IPS-15b (cell line): ENCODE data around the gene IFT88.

Experiments used
- H3K27me3 ChIP-seq: one replicate; pipeline ENCODE4 v1.6.1; 2013; ENCODE audit warnings: low read length; ENCODE audit not compliant: control insufficient read depth, insufficient read depth
- H3K36me3 ChIP-seq: one replicate; pipeline ENCODE4 v1.6.1; 2013; ENCODE audit warnings: low read length; ENCODE audit not compliant: control insufficient read depth, insufficient read depth
- H3K4me1 ChIP-seq: one replicate; pipeline ENCODE4 v1.6.1; 2013; ENCODE audit warnings: mild to moderate bottlenecking, low read length; ENCODE audit not compliant: control insufficient read depth, insufficient read depth
- H3K4me3 ChIP-seq: one replicate; pipeline ENCODE4 v1.5.1; 2013; ENCODE audit warnings: low read depth, low read length
- H3K9ac ChIP-seq: one replicate; pipeline ENCODE4 v1.6.1; 2013; ENCODE audit warnings: low read depth, mild to moderate bottlenecking, low read length
- H3K9me3 ChIP-seq: one replicate; pipeline ENCODE4 v1.6.1; 2013; ENCODE audit warnings: mild to moderate bottlenecking, low read length; ENCODE audit not compliant: control insufficient read depth, insufficient read depth

IFT88 gene

GRCh38 chr13:20647758-20648157 is 80.8 kb downstream of the IFT88 start:
- Histone ChIP-seq H3K9me3 (no peaks in the 10 kb centered on the region), H3K9ac (no peak overlapping the region), H3K4me1 (no peaks in the 10 kb centered on the region), H3K27me3 (no peaks in the 10 kb centered on the region), H3K4me3 (no peak overlapping the region), H3K36me3 (no peaks in the 10 kb centered on the region)

GRCh38 chr13:20652946-20653345 is 86.0 kb downstream of the IFT88 start:
- no peaks in the 10 kb centered on the region for H3K27me3 ChIP-seq
- H3K9ac ChIP-seq = no peak overlapping the region
- H3K4me3 ChIP-seq = no peak overlapping the region
- no peaks in the 10 kb centered on the region for H3K9me3 ChIP-seq
- no peaks in the 10 kb centered on the region for H3K36me3 ChIP-seq
- H3K4me1 ChIP-seq = no peaks in the 10 kb centered on the region

GRCh38 chr13:20654156-20654555 is 87.2 kb downstream of the IFT88 start:
- H3K27me3 ChIP-seq = no peaks in the 10 kb centered on the region
- H3K9ac ChIP-seq = no peak overlapping the region
- H3K36me3 ChIP-seq = no peaks in the 10 kb centered on the region
- no peak overlapping the region for H3K4me3 ChIP-seq
- H3K4me1 ChIP-seq = no peaks in the 10 kb centered on the region
- H3K9me3 ChIP-seq = no peaks in the 10 kb centered on the region

- Histone ChIP-seq H3K9me3 (no peaks in the 10 kb centered on the region), H3K4me3 (no peak overlapping the region), H3K27me3 (no peaks in the 10 kb centered on the region), H3K4me1 (no peaks in the 10 kb centered on the region), H3K9ac (no peak overlapping the region), H3K36me3 (no peaks in the 10 kb centered on the region)
Measured at GRCh38 chr13:20658451-20659040, 91.6 kb downstream of the IFT88 start.

GRCh38 chr13:20664351-20664750 is 97.4 kb downstream of the IFT88 start:
- no peak overlapping the region for H3K4me3 ChIP-seq
- no peaks in the 10 kb centered on the region for H3K27me3 ChIP-seq
- no peaks in the 10 kb centered on the region for H3K4me1 ChIP-seq
- H3K9me3 ChIP-seq = no peaks in the 10 kb centered on the region
- no peaks in the 10 kb centered on the region for H3K36me3 ChIP-seq
- no peak overlapping the region for H3K9ac ChIP-seq

- Histone ChIP-seq H3K9me3 (no peaks in the 10 kb centered on the region), H3K27me3 (no peaks in the 10 kb centered on the region), H3K9ac (no peak overlapping the region), H3K4me1 (no peaks in the 10 kb centered on the region), H3K4me3 (no peak overlapping the region), H3K36me3 (no peaks in the 10 kb centered on the region)
Measured at GRCh38 chr13:20666948-20667347, 100.0 kb downstream of the IFT88 start.

- Histone ChIP-seq H3K4me3 (no peak overlapping the region), H3K4me1 (no peaks in the 10 kb centered on the region), H3K9me3 (no peaks in the 10 kb centered on the region)
Measured at GRCh38 chr13:20667857-20668437, 101.0 kb downstream of the IFT88 start.

GRCh38 chr13:20669162-20669561 is 102.2 kb downstream of the IFT88 start:
- H3K9ac ChIP-seq = no peak overlapping the region
- H3K27me3 ChIP-seq = no peaks in the 10 kb centered on the region
- no peak overlapping the region for H3K4me3 ChIP-seq
- H3K4me1 ChIP-seq = no peaks in the 10 kb centered on the region
- H3K36me3 ChIP-seq = no peaks in the 10 kb centered on the region
- H3K9me3 ChIP-seq = no peaks in the 10 kb centered on the region

More at GRCh38 chr13:20667857-20668437, 101.0 kb downstream of the IFT88 start:
- H3K9ac ChIP-seq = no peak overlapping the region
- H3K27me3 ChIP-seq = no peaks in the 10 kb centered on the region
- no peaks in the 10 kb centered on the region for H3K36me3 ChIP-seq

- Histone ChIP-seq H3K9ac (no peak overlapping the region), H3K4me1 (no peaks in the 10 kb centered on the region), H3K27me3 (no peaks in the 10 kb centered on the region), H3K36me3 (no peaks in the 10 kb centered on the region), H3K4me3 (no peak overlapping the region), H3K9me3 (no peaks in the 10 kb centered on the region)
Measured at GRCh38 chr13:20671789-20672188, 104.8 kb downstream of the IFT88 start.

- H3K27me3 ChIP-seq = no peaks in the 10 kb centered on the region
- no peak overlapping the region for H3K9ac ChIP-seq
- no peaks in the 10 kb centered on the region for H3K36me3 ChIP-seq
- no peak overlapping the region for H3K4me3 ChIP-seq
- H3K9me3 ChIP-seq = no peaks in the 10 kb centered on the region
- no peaks in the 10 kb centered on the region for H3K4me1 ChIP-seq
Measured at GRCh38 chr13:20672772-20673171, 105.8 kb downstream of the IFT88 start.

- Histone ChIP-seq H3K4me1 (peaks cover 2% of the 10 kb centered on the region), H3K9me3 (no peaks in the 10 kb centered on the region), H3K36me3 (no peaks in the 10 kb centered on the region), H3K27me3 (no peaks in the 10 kb centered on the region), H3K4me3 (no peak overlapping the region), H3K9ac (no peak overlapping the region)
Measured at GRCh38 chr13:20673715-20674114, 106.8 kb downstream of the IFT88 start.

GRCh38 chr13:20676213-20676612 is 109.3 kb downstream of the IFT88 start:
- H3K4me1 ChIP-seq = peaks cover 2% of the 10 kb centered on the region
- H3K9ac ChIP-seq = no peak overlapping the region
- H3K9me3 ChIP-seq = no peaks in the 10 kb centered on the region
- no peak overlapping the region for H3K4me3 ChIP-seq
- no peaks in the 10 kb centered on the region for H3K36me3 ChIP-seq
- H3K27me3 ChIP-seq = no peaks in the 10 kb centered on the region
